ENCODE results near the gene CAVIN3.
A peak's percentile ranks its signal among the peaks of the same experiment; 100 is the strongest.

Gene CAVIN3

GRCh38 chr11:6319001-6319703, 1.1 kb downstream of the CAVIN3 start:
- no peak for DNase-seq (ENCODE audit: low read depth)
- no peak overlapping the region for H3K4me3 ChIP-seq (ENCODE audit: low read depth, low read length)
- TF ChIP-seq CTCF (IDR thresholded peaks at IDR 0.05; ENCODE audit: control insufficient read depth, extremely low read depth, insufficient read depth), result no peak

GRCh38 chr11:6318204-6318603, 2.1 kb downstream of the CAVIN3 start:
- no peak for DNase-seq (ENCODE audit: low read depth)
- no peak overlapping the region for H3K4me3 ChIP-seq (ENCODE audit: low read depth, low read length)
- TF ChIP-seq CTCF (IDR thresholded peaks at IDR 0.05; ENCODE audit: control insufficient read depth, extremely low read depth, insufficient read depth), result no peak

- TF ChIP-seq CTCF (IDR thresholded peaks at IDR 0.05; ENCODE audit: control insufficient read depth, extremely low read depth, insufficient read depth), result peak; percentile 97
- DNase-seq (ENCODE audit: low read depth), result no peak
- no peak overlapping the region for H3K4me3 ChIP-seq (ENCODE audit: low read depth, low read length)
Observed at GRCh38 chr11:6315811-6316425, 4.4 kb downstream of the CAVIN3 start.

- H3K4me3 ChIP-seq (ENCODE audit: low read depth, low read length), result no peak overlapping the region
- no peak for TF ChIP-seq CTCF (IDR thresholded peaks at IDR 0.05; ENCODE audit: control insufficient read depth, extremely low read depth, insufficient read depth)
- DNase-seq (ENCODE audit: low read depth), result no peak
Observed at GRCh38 chr11:6312106-6312505, 8.2 kb downstream of the CAVIN3 start.

GRCh38 chr11:6307876-6308275, 12.4 kb downstream of the CAVIN3 start:
- no peak for DNase-seq (ENCODE audit: low read depth)
- H3K4me3 ChIP-seq (ENCODE audit: low read depth, low read length), result no peak overlapping the region
- TF ChIP-seq CTCF (IDR thresholded peaks at IDR 0.05; ENCODE audit: control insufficient read depth, extremely low read depth, insufficient read depth), result no peak

- no peak overlapping the region for H3K4me3 ChIP-seq (ENCODE audit: low read depth, low read length)
- no peak for DNase-seq (ENCODE audit: low read depth)
- TF ChIP-seq CTCF (IDR thresholded peaks at IDR 0.05; ENCODE audit: control insufficient read depth, extremely low read depth, insufficient read depth), result no peak
Observed at GRCh38 chr11:6305297-6305696, 15.0 kb downstream of the CAVIN3 start.

GRCh38 chr11:6303661-6304060, 16.6 kb downstream of the CAVIN3 start:
- DNase-seq (ENCODE audit: low read depth), result no peak
- H3K4me3 ChIP-seq (ENCODE audit: low read depth, low read length), result no peak overlapping the region
- no peak for TF ChIP-seq CTCF (IDR thresholded peaks at IDR 0.05; ENCODE audit: control insufficient read depth, extremely low read depth, insufficient read depth)

Data from LNCaP clone FGC (cell line).